ENCODE results near the gene STX5.

STX5 gene

DNA sequence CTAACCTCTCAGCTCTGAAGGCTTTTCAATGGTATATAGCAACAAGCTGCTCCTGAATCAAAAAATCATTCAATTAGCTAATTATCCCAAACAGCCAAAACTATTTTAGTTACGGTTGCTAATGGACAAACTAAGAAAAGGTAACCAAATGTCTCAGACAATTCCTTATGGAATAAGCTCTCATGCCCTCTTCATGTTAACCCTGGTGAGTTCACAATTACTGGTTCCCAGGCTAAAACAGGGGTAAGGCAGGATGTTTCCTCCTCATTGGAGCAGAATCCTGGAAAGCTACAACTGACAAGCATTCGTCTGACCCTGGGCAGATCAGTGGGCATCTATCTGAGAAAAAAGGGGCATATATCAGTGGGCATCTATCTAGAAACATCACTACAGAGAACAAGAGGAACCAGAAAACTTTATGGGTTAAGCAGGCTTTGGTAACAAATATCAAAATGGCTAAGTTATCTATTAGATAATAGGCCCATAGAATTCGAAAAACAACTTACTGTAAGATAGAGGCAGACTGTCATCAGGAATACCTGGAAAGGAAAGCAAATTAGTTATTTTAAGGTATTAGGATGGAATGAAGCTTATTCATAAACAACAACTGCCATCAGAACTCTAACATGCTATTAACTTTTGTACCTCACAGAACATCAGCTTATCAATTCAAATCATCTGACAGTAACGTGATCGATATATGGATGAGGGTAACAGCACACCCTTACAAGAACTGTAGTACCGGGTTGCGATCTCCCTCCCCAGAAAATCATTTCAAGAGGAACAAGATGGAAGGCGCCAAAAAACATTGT lies 22.4 kb upstream of the STX5 start:
- peaks cover 40% of the 10 kb centered on the region for H4K20me1 ChIP-seq (ENCODE audit: insufficient read depth, low read length)
- H2AFZ ChIP-seq (ENCODE audit: low read depth, low read length): no peak overlapping the region
- peak overlapping the region; percentile 59 to 73 for H3K4me3 ChIP-seq (ENCODE audit: low read depth in 1 of 2, low read length in 2 of 2)
- no peaks in the 10 kb centered on the region for H3K27me3 ChIP-seq (ENCODE audit: insufficient read depth, low read length, poor library complexity)
- H3K79me2 ChIP-seq (ENCODE audit: insufficient read depth, low read length): peaks cover 62% of the 10 kb centered on the region
- peak overlapping the region; percentile 62 for H3K4me2 ChIP-seq (ENCODE audit: insufficient read depth, low read length)
- TF ChIP-seq CTCF (IDR thresholded peaks at IDR 0.05; ENCODE audit: borderline replicate concordance, extremely low read depth, low read length, poor library complexity, severe bottlenecking) (no peak), EZH2 (IDR thresholded peaks at IDR 0.05; ENCODE audit: borderline replicate concordance, low read depth, low read length, severe bottlenecking) (no peak)
- H3K9ac ChIP-seq (ENCODE audit: low read depth, low read length): peak overlapping the region; percentile 80
- peak overlapping the region; percentile 95 for H3K27ac ChIP-seq (ENCODE audit: low read length)
- no peaks in the 10 kb centered on the region for H3K9me3 ChIP-seq (ENCODE audit: insufficient read depth, low read length, severe bottlenecking)
- no peak for ATAC-seq (ENCODE audit: insufficient read depth, low read depth)
- H3K4me1 ChIP-seq (ENCODE audit: insufficient read depth, low read length): peaks cover 43% of the 10 kb centered on the region
- no peak for DNase-seq
- H3K36me3 ChIP-seq (ENCODE audit: insufficient read depth, low read length): peaks cover 43% of the 10 kb centered on the region

DNA sequence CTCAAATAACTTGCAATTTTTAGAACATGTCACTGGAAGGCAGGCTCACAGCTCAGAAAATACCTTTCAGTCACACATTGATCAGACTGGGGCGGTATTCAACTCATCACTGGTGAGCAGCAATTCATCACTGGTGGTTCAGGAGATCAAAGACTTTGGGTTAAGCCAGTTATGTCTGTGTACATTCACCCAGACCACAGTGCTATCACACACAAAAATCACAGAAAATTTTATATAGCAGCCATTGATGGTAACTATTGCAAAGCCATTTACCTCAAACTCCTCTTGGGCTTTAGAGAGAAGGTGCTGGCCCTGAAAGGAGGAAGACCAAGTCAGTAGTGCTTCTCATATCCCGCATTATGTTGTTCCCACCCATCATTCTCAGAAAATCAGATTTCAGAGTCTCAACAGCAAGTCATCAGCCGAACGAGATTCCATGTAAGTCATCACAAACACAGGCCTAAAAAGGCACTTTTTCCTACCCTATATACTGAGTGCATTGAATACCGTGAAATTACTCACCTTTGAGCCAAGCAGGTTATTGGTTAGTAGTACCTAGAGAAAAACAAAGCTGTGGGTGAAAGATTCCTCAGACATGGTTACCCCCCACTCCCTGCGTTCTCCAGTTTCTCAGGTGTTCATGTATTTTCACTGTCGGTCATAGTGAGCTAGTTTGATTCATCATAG lies 21.6 kb upstream of the STX5 start:
- peaks cover 43% of the 10 kb centered on the region for H3K36me3 ChIP-seq (ENCODE audit: insufficient read depth, low read length)
- no peaks in the 10 kb centered on the region for H3K27me3 ChIP-seq (ENCODE audit: insufficient read depth, low read length, poor library complexity)
- peak overlapping the region; percentile 80 for H3K9ac ChIP-seq (ENCODE audit: low read depth, low read length)
- H4K20me1 ChIP-seq (ENCODE audit: insufficient read depth, low read length): peaks cover 40% of the 10 kb centered on the region
- no peak overlapping the region; the same call in 1 of the 2 replicates for H3K27ac ChIP-seq (ENCODE audit: low read length)
- H3K9me3 ChIP-seq (ENCODE audit: insufficient read depth, low read length, severe bottlenecking): no peaks in the 10 kb centered on the region
- peaks cover 43% of the 10 kb centered on the region for H3K4me1 ChIP-seq (ENCODE audit: insufficient read depth, low read length)
- no peak for DNase-seq
- TF ChIP-seq EZH2 (IDR thresholded peaks at IDR 0.05; ENCODE audit: borderline replicate concordance, low read depth, low read length, severe bottlenecking): no peak
- no peak for ATAC-seq (ENCODE audit: insufficient read depth, low read depth)
- peak overlapping the region; percentile 59 to 73; a peak in 3 of 4 replicates for H3K4me3 ChIP-seq (ENCODE audit: low read depth in 1 of 2, low read length in 2 of 2)
- H2AFZ ChIP-seq (ENCODE audit: low read depth, low read length): no peak overlapping the region
- peak overlapping the region; percentile 62 for H3K4me2 ChIP-seq (ENCODE audit: insufficient read depth, low read length)
- peaks cover 60% of the 10 kb centered on the region for H3K79me2 ChIP-seq (ENCODE audit: insufficient read depth, low read length)

DNA sequence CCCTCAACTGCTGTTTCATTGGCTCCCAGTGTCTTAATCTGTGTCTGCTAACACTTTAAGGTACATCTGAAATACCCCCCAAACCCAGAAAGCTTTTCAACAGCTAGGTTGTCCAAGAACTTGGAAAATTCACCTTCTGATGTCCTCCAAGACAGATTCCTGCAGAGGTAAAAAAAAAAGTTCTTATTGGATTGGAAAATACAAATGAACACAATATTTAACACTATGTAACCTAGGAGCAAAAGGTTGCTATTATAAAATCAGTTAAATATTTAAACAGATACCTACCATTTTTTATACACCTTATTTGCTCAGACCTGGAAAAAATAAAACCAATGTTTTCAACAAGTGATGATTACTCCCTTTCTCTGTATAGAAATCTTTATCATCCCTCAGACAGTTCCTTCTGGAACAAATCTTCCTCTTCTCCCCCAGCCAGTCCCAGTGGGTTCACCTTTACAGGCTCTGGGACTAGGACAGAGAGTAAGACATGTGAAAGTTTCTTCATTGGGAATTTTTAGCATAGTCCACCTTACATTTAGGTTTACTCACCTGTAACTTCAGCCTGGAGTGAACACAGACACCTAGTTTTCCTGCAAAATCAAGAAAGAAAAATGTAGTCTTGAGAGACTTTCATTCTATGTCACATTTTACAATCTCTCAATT lies 20.8 kb upstream of the STX5 start:
- Histone ChIP-seq H3K4me2 (ENCODE audit: insufficient read depth, low read length) (peak overlapping the region; percentile 62; the same call in 1 of the 2 replicates), H3K9me3 (ENCODE audit: insufficient read depth, low read length, severe bottlenecking) (no peaks in the 10 kb centered on the region), H3K9ac (ENCODE audit: low read depth, low read length) (peak overlapping the region; percentile 80), H3K27me3 (ENCODE audit: insufficient read depth, low read length, poor library complexity) (no peaks in the 10 kb centered on the region), H3K27ac (ENCODE audit: low read length) (no peak overlapping the region), H3K4me3 (ENCODE audit: low read depth in 1 of 2, low read length in 2 of 2) (peak overlapping the region in 1 of 2 experiments; percentile 59; a peak in 1 of 4 replicates), H3K79me2 (ENCODE audit: insufficient read depth, low read length) (peaks cover 52% of the 10 kb centered on the region), H4K20me1 (ENCODE audit: insufficient read depth, low read length) (peaks cover 40% of the 10 kb centered on the region), H2AFZ (ENCODE audit: low read depth, low read length) (no peak overlapping the region), H3K36me3 (ENCODE audit: insufficient read depth, low read length) (peaks cover 43% of the 10 kb centered on the region), H3K4me1 (ENCODE audit: insufficient read depth, low read length) (peaks cover 35% of the 10 kb centered on the region)
- DNase-seq (no peak), ATAC-seq (ENCODE audit: insufficient read depth, low read depth) (no peak)
- TF ChIP-seq CTCF (IDR thresholded peaks at IDR 0.05; ENCODE audit: borderline replicate concordance, extremely low read depth, low read length, poor library complexity, severe bottlenecking) (no peak), EZH2 (IDR thresholded peaks at IDR 0.05; ENCODE audit: borderline replicate concordance, low read depth, low read length, severe bottlenecking) (no peak)
